Measurements from ENCODE around the gene UBXN4. TPM values are rescaled to one million over a fixed set of nuclear protein-coding genes. Genes with fewer than 3 reads are reported as not detected.
A peak's percentile ranks its signal among the peaks of the same experiment; 100 is the strongest.

Gene UBXN4
- polyA plus RNA-seq, 2 of the 4 experiments (the other 2 are of a cell fraction): 70.8 to 129 TPM

GRCh38 chr2:135783439-135783838, 41.8 kb downstream of the UBXN4 start:
- ChIA-PET POLR2A (no interaction called here), CTCF (interaction anchor here (1.6 to 3.6 kb wide), 2 partner anchors 14 to 49 kb away, joined by 4 to 12 read pairs; no protein-coding TSS in a partner anchor)
- FAIRE-seq (no peak), ATAC-seq (no peak), DNase-seq (ENCODE audit: low read depth in 1 of 2, low spot score in 1 of 2) (no peak)
- Histone ChIP-seq H3K4me1 (no peaks in the 10 kb centered on the region), H3K4me3 (no peak overlapping the region), H3K4me2 (no peak overlapping the region), H3K27ac (no peak overlapping the region), H3K9me3 (0 out of 3 replicates have a peak, but pooled peaks cover 2% of the 10 kb centered on the region)
- TF ChIP-seq HOXB13 (CRISPR knock-in tag; IDR thresholded peaks at IDR 0.05; ENCODE audit: low read depth) (no peak), GATA3 (IDR thresholded peaks at IDR 0.05; ENCODE audit: borderline replicate concordance) (no peak), RAD21 (conservative IDR thresholded peaks at IDR 0.05 in 1 of 2, IDR thresholded peaks at IDR 0.05 in 1 of 2) (no peak), RARB (CRISPR knock-in tag; IDR thresholded peaks at IDR 0.05) (no peak), RFX5 (IDR thresholded peaks at IDR 0.05) (no peak), EHMT2 (IDR thresholded peaks at IDR 0.05; ENCODE audit: low read depth) (no peak), ZC3H11A (IDR thresholded peaks at IDR 0.05) (no peak), NPAS2 (CRISPR knock-in tag; IDR thresholded peaks at IDR 0.05; ENCODE audit: borderline replicate concordance) (no peak), POLR2AphosphoS2 (conservative IDR thresholded peaks at IDR 0.05; ENCODE audit: low read length) (no peak), CBX8 (IDR thresholded peaks at IDR 0.05) (no peak), TFCP2L1 (CRISPR knock-in tag; IDR thresholded peaks at IDR 0.05) (no peak), HOXA7 (CRISPR knock-in tag; IDR thresholded peaks at IDR 0.05) (no peak), CTCF (IDR thresholded peaks at IDR 0.05) (no peak)
- 85% methylated on average over 3 of the region's 3 CpGs for WGBS (ENCODE audit: missing lambda C conversion rate)

DNA sequence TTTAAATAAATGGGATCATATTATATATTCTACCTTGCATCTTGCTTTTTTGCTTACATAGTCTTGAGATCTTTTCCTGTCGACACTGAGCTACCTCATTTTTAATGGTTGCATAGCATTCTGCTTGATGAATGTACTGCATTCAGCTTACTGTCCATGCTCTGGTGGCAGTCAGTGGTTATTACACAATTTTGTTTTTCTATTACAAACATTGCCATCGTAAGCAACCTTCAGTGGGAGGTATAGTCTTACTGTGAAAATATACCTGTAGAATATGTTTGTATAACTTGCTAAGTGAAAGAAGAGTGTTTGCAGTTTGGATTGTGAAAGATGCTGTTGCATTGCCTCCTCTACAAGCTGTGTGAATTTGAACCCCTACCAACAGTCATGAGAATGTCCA, 43.4 kb downstream of the UBXN4 start:
- CTCF ChIA-PET: interaction anchor here (1.2 to 1.4 kb wide), 3 partner anchors 13 to 781 kb away, joined by 4 to 6 read pairs (median 5); no protein-coding TSS in a partner anchor
- no peak overlapping the region for H3K27ac ChIP-seq
- H3K4me1 ChIP-seq: no peaks in the 10 kb centered on the region
- no peak overlapping the region for H3K4me2 ChIP-seq
- WGBS (ENCODE audit: missing lambda C conversion rate): 94% methylated on average over 2 of the region's 2 CpGs
- FAIRE-seq (no peak), DNase-seq (ENCODE audit: low read depth in 1 of 2, low spot score in 1 of 2) (no peak), ATAC-seq (peak in 1 of 2 experiments; percentile 51; a peak in 1 of 6 replicates)
- no peak overlapping the region for H3K4me3 ChIP-seq
- POLR2A ChIA-PET: interaction anchor here (0.9 kb wide), 1 partner anchor 44 kb away, joined by 4 read pairs; no protein-coding TSS in a partner anchor
- 0 out of 3 replicates have a peak, but pooled peaks cover 2% of the 10 kb centered on the region for H3K9me3 ChIP-seq
- TF ChIP-seq CEBPB (IDR thresholded peaks at IDR 0.05): 0 out of 4 replicates have a peak, but pooled peaks of 1 of the 2 experiments have one; percentile 10
- TF ChIP-seq MAZ (IDR thresholded peaks at IDR 0.05; ENCODE audit: borderline replicate concordance, low read depth, low read length): no peak

DNA sequence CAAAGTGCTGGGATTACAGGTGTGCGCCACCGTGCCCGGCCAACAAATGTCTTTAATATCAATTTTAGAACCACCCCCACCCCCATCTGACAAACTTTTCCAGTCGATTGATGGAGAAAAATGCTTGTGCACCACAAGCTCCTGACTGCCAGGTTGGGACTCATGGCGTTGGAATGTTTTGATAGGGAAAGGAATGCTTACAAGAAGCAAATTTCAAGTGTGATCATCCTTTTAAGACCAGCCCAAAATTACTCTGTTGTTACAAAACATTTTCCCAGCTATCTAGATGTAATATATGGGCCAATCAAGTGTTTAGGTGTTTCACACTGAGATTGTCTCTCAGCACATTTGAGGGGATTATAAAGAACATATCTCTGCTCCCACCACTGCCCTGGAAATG, 45.2 kb downstream of the UBXN4 start:
- POLR2A ChIA-PET: no interaction called here
- ATAC-seq (no peak), FAIRE-seq (no peak), DNase-seq (ENCODE audit: low read depth in 1 of 2, low spot score in 1 of 2) (no peak)
- 75% methylated on average over 5 of the region's 5 CpGs for WGBS (ENCODE audit: missing lambda C conversion rate)
- no peak overlapping the region for H3K27ac ChIP-seq
- 0 out of 3 replicates have a peak, but pooled peaks cover 2% of the 10 kb centered on the region for H3K9me3 ChIP-seq
- TF ChIP-seq CTCF (IDR thresholded peaks at IDR 0.05) (no peak), NPAS2 (CRISPR knock-in tag; IDR thresholded peaks at IDR 0.05; ENCODE audit: borderline replicate concordance) (no peak), REST (IDR thresholded peaks at IDR 0.05) (no peak), BHLHE40 (IDR thresholded peaks at IDR 0.05; ENCODE audit: low read depth, low read length) (no peak), NR3C1 (IDR thresholded peaks at IDR 0.05) (no peak), ZC3H11A (IDR thresholded peaks at IDR 0.05) (no peak), HOXB13 (CRISPR knock-in tag; IDR thresholded peaks at IDR 0.05; ENCODE audit: low read depth) (no peak), MAFK (IDR thresholded peaks at IDR 0.05; ENCODE audit: partially characterized antibody) (no peak), CBX2 (IDR thresholded peaks at IDR 0.05; ENCODE audit: borderline replicate concordance, low read depth) (no peak), CHD2 (IDR thresholded peaks at IDR 0.05; ENCODE audit: low read length, partially characterized antibody) (no peak)
- TF ChIP-seq, protein P1, sequence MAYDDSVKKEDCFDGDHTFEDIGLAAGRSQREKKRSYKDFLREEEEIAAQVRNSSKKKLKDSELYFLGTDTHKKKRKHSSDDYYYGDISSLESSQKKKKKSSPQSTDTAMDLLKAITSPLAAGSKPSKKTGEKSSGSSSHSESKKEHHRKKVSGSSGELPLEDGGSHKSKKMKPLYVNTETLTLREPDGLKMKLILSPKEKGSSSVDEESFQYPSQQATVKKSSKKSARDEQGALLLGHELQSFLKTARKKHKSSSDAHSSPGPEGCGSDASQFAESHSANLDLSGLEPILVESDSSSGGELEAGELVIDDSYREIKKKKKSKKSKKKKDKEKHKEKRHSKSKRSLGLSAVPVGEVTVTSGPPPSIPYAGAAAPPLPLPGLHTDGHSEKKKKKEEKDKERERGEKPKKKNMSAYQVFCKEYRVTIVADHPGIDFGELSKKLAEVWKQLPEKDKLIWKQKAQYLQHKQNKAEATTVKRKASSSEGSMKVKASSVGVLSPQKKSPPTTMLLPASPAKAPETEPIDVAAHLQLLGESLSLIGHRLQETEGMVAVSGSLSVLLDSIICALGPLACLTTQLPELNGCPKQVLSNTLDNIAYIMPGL (CRISPR knock-in tag; IDR thresholded peaks at IDR 0.05; ENCODE audit: borderline replicate concordance): no peak
- no peak overlapping the region for H3K4me3 ChIP-seq
- no peaks in the 10 kb centered on the region for H3K4me1 ChIP-seq
- H3K4me2 ChIP-seq: no peak overlapping the region
- CTCF ChIA-PET: interaction anchor here (1.4 to 2.1 kb wide), 2 partner anchors 11 to 40 kb away, joined by 3 to 16 read pairs; no protein-coding TSS in a partner anchor
